HCT116 (cell line): ENCODE results near the gene SPAG6. TPM values are rescaled to one million over a fixed set of nuclear protein-coding genes. Genes with fewer than 3 reads are reported as not detected.

Experiments
- ATAC-seq: fragments of 200-7000 bp; cut with Tn5 transposase; 2 replicates; pipeline ENCODE4 v1.9.1; 2020; ENCODE audit warnings: mild to moderate bottlenecking, moderate library complexity
- BruUV-seq: library from RNA; stranded (reverse); fragments of 400-500 nt; replicated peaks from 2 replicates; lab custom pipeline; 2021; lab: Mats Ljungman, UMichigan
- CTCF ChIA-PET: fragments of 300-600 bp; sonication (Branson Sonifier 250); formaldehyde crosslinking; loops from one replicate; lab custom pipeline; 2021; ENCODE audit warnings: antibody characterized with exemption; lab: Charles Lee
- POLR2A ChIA-PET: fragments of 300-600, 350-600 bp; sonication (Branson Sonifier 250); formaldehyde crosslinking; loops from one replicate; lab custom pipeline; 2021; ENCODE audit warnings: antibody characterized with exemption; lab: Charles Lee
- RAD21 ChIA-PET, 2 experiments: fragments of 300-600 bp; sonication (Branson Sonifier 250); formaldehyde crosslinking; loops; one replicate each; lab custom pipeline; 2023; ENCODE audit warnings: low total read pairs in 2 of 2; ENCODE audit not compliant: uncharacterized antibody in 2 of 2, unreplicated experiment in 2 of 2, low non-redundant PET in 1 of 2; lab: Charles Lee
- DNase-seq: peaks from one replicate; pipeline ENCODE4 v3.0.0-alpha.2; 2010; ENCODE audit warnings: low read depth, low spot score
- H2AFZ ChIP-seq: fragments of 200-600 bp; shearing (Covaris generic), sonication (generic); 2 replicates; pipeline ENCODE4 v1.6.1; 2017; ENCODE audit warnings: low read depth, mixed run types, mixed read lengths, antibody characterized with exemption, low read length; ENCODE audit not compliant: poor library complexity, severe bottlenecking
- H3K27ac ChIP-seq: 2 replicates; pipeline ENCODE4 v1.5.1; 2012; ENCODE audit warnings: low read depth, low read length
- H3K27me3 ChIP-seq: fragments of 200-600 bp; sonication (generic); 2 replicates; pipeline ENCODE4 v1.6.1; 2016; ENCODE audit warnings: mixed run types, low read length, mixed read lengths; ENCODE audit not compliant: insufficient read depth
- H3K36me3 ChIP-seq, 2 experiments: fragments of 200-500 bp in 1 of 2; fragments of 200-600 bp in 1 of 2; sonication (Bioruptor generic) in 1 of 2; sonication (generic) in 1 of 2; 2 replicates each; pipeline versions ENCODE4 v1.5.1 to v1.6.1; 2014 to 2016; ENCODE audit warnings: low read length in 2 of 2, inconsistent platforms in 1 of 2, mixed read lengths in 1 of 2, mixed run types in 1 of 2; ENCODE audit not compliant: insufficient read depth in 2 of 2, control insufficient read depth in 1 of 2
- H3K4me1 ChIP-seq, 2 experiments: fragments of 200-600 bp in 1 of 2; sonication (generic) in 1 of 2; 2 replicates each; pipeline versions ENCODE4 v1.5.1 to v1.6.1; 2012 to 2017; ENCODE audit warnings: low read length in 2 of 2, inconsistent platforms in 1 of 2, mild to moderate bottlenecking in 1 of 2, mixed read lengths in 1 of 2, mixed run types in 1 of 2, moderate library complexity in 1 of 2; ENCODE audit not compliant: insufficient read depth in 2 of 2, control insufficient read depth in 1 of 2
- H3K4me2 ChIP-seq: fragments of 200-600 bp; sonication (generic); 2 replicates; pipeline ENCODE4 v1.6.1; 2017; ENCODE audit warnings: mixed run types, low read length, mixed read lengths
- H3K4me3 ChIP-seq, 2 experiments: fragments of 200-600 bp in 1 of 2; sonication (generic) in 1 of 2; replicated peaks in 1 of 2; 2 replicates each; pipeline ENCODE4 v1.5.1; 2011 to 2016; ENCODE audit warnings: low read length in 2 of 2, control low read depth in 1 of 2, low read depth in 1 of 2, mild to moderate bottlenecking in 1 of 2, mixed read lengths in 1 of 2, mixed run types in 1 of 2
- H3K79me2 ChIP-seq: fragments of 200-600 bp; sonication (generic); 2 replicates; pipeline ENCODE4 v1.6.1; 2017; ENCODE audit warnings: mild to moderate bottlenecking, mixed run types, low read length, moderate library complexity, mixed read lengths; ENCODE audit not compliant: insufficient read depth
- H3K9ac ChIP-seq: fragments of 200-600 bp; sonication (generic); 2 replicates; pipeline ENCODE4 v1.6.1; 2016; ENCODE audit warnings: low read length, mixed read lengths
- H3K9me2 ChIP-seq: fragments of 200-600 bp; sonication (generic), shearing (Covaris generic); 2 replicates; pipeline ENCODE4 v1.6.1; 2017; ENCODE audit warnings: mixed run types, mild to moderate bottlenecking, moderate library complexity; ENCODE audit not compliant: insufficient read depth
- H3K9me3 ChIP-seq, 2 experiments: fragments of 200-500 bp in 1 of 2; fragments of 200-600 bp in 1 of 2; sonication (Bioruptor generic) in 1 of 2; sonication (generic) in 1 of 2; 2 replicates each; pipeline ENCODE4 v1.6.1; 2014 to 2017; ENCODE audit warnings: low read length in 2 of 2, mixed read lengths in 2 of 2, inconsistent platforms in 1 of 2, low read depth in 1 of 2, mild to moderate bottlenecking in 1 of 2, mixed run types in 1 of 2, moderate library complexity in 1 of 2; ENCODE audit not compliant: control insufficient read depth in 1 of 2, insufficient read depth in 1 of 2
- H4K20me1 ChIP-seq: fragments of 200-600 bp; sonication (generic), shearing (Covaris generic); 2 replicates; pipeline ENCODE4 v1.6.1; 2017; ENCODE audit warnings: mixed run types, mild to moderate bottlenecking, moderate library complexity; ENCODE audit not compliant: insufficient read depth
- ATF3 ChIP-seq: IDR thresholded peaks from 2 replicates; pipeline ENCODE4 v1.6.1; 2012
- CBX3 ChIP-seq: IDR thresholded peaks from 2 replicates; pipeline ENCODE4 v1.6.1; 2012; ENCODE audit warnings: low read depth
- CEBPB ChIP-seq: IDR thresholded peaks from 2 replicates; pipeline ENCODE4 v1.6.1; 2012; ENCODE audit warnings: low read depth
- CTCF ChIP-seq, 3 experiments: fragments of 200-600 bp in 1 of 3; sonication (generic) in 1 of 3; IDR thresholded peaks in 2 of 3; conservative IDR thresholded peaks in 1 of 3; 2 replicates each; pipeline ENCODE4 v1.5.1; 2012 to 2017; ENCODE audit warnings: low read depth in 2 of 3, low read length in 2 of 3, antibody characterized with exemption in 1 of 3, borderline replicate concordance in 1 of 3, control low read depth in 1 of 3, mild to moderate bottlenecking in 1 of 3, mixed read lengths in 1 of 3, mixed run types in 1 of 3, moderate library complexity in 1 of 3; ENCODE audit not compliant: insufficient read depth in 1 of 3
- EGR1 ChIP-seq: IDR thresholded peaks from 2 replicates; pipeline ENCODE4 v1.6.1; 2012; ENCODE audit warnings: low read depth
- ELF1 ChIP-seq: IDR thresholded peaks from 2 replicates; pipeline ENCODE4 v1.6.1; 2012; ENCODE audit warnings: low read depth, borderline replicate concordance
- EZH2 ChIP-seq: fragments of 200-600 bp; sonication (generic); IDR thresholded peaks from 2 replicates; pipeline ENCODE4 v1.6.1; 2017; ENCODE audit warnings: antibody characterized with exemption, mixed run types
- EZH2phosphoT487 ChIP-seq: fragments of 200-600 bp; IDR thresholded peaks from 2 replicates; pipeline ENCODE4 v1.6.1; 2018; ENCODE audit warnings: antibody characterized with exemption, borderline replicate concordance
- FOSL1 ChIP-seq: IDR thresholded peaks from 2 replicates; pipeline ENCODE4 v1.6.1; 2012; ENCODE audit warnings: low read depth
- JUND ChIP-seq: IDR thresholded peaks from 2 replicates; pipeline ENCODE4 v1.6.1; 2012
- MAX ChIP-seq: IDR thresholded peaks from 2 replicates; pipeline ENCODE4 v1.6.1; 2012
- POLR2A ChIP-seq: IDR thresholded peaks from 2 replicates; pipeline ENCODE4 v1.7.0; 2011; ENCODE audit warnings: borderline replicate concordance; ENCODE audit not compliant: insufficient read depth, insufficient read length; ENCODE audit errors: extremely low read depth
- REST ChIP-seq: IDR thresholded peaks from 2 replicates; pipeline ENCODE4 v1.6.1; 2012; ENCODE audit warnings: low read depth
- SIN3A ChIP-seq: IDR thresholded peaks from 2 replicates; pipeline ENCODE4 v1.6.1; 2012; ENCODE audit warnings: low read depth
- SP1 ChIP-seq: IDR thresholded peaks from 2 replicates; pipeline ENCODE4 v1.6.1; 2012; ENCODE audit warnings: low read depth
- SRF ChIP-seq: IDR thresholded peaks from 2 replicates; pipeline ENCODE4 v1.6.1; 2012; ENCODE audit warnings: low read depth
- ZBTB33 ChIP-seq: IDR thresholded peaks from 2 replicates; pipeline ENCODE4 v1.6.1; 2011; ENCODE audit warnings: mild to moderate bottlenecking, low read length, moderate library complexity; ENCODE audit not compliant: insufficient replicate concordance; ENCODE audit errors: extremely low read depth
- ZNF274 ChIP-seq: fragments of 200-500 bp; sonication (Bioruptor generic); IDR thresholded peaks from 2 replicates; pipeline ENCODE4 v1.6.1; 2014; ENCODE audit warnings: mild to moderate bottlenecking, low read depth, low read length, inconsistent platforms
- intact Hi-C: fragments of 100-400 bp; cut with micrococcal nuclease; formaldehyde crosslinking; loops from 2 replicates; pipeline ENCODE4 v1.10.0; 2022
- total RNA-seq: library from RNA; stranded (reverse); gene quantifications from one replicate; pipeline ENCODE4 v1.2.1, GENCODE V29; 2021; ENCODE audit not compliant: unreplicated experiment

Gene SPAG6
- total RNA-seq, 1 experiment from 2014 or later = not detected

- DNase-seq = no peak
- no peaks in the 10 kb centered on the region for H3K36me3 ChIP-seq
- ChIA-PET RAD21 (no interaction called here), CTCF (no interaction called here), POLR2A (no interaction called here)
- H3K4me2 ChIP-seq = no peak overlapping the region
- H4K20me1 ChIP-seq = no peaks in the 10 kb centered on the region
- no peaks in the 10 kb centered on the region for H3K79me2 ChIP-seq
- BruUV-seq = no TSS peak
- H3K27ac ChIP-seq = no peak overlapping the region
- no peaks in the 10 kb centered on the region for H3K9me2 ChIP-seq
- intact Hi-C loops = no loop called here
- no peak overlapping the region for H3K9ac ChIP-seq
- H3K4me3 ChIP-seq = no peak overlapping the region
- H3K4me1 ChIP-seq = no peaks in the 10 kb centered on the region
- no peaks in the 10 kb centered on the region for H3K27me3 ChIP-seq
- H3K9me3 ChIP-seq = no peaks in the 10 kb centered on the region
- TF ChIP-seq ZNF274 = no peak
- TF ChIP-seq CTCF (IDR thresholded peaks at IDR 0.05 in 2 of 3, conservative IDR thresholded peaks at IDR 0.05 in 1 of 3; ENCODE audit: borderline replicate concordance in 1 of 3, insufficient read depth in 1 of 3, low read depth in 2 of 3, low read length in 2 of 3) = no peak
- TF ChIP-seq SRF = no peak
- no peak for TF ChIP-seq EZH2
- no peak for TF ChIP-seq EZH2phosphoT487
- TF ChIP-seq ATF3 = no peak
- no peak for TF ChIP-seq SP1
- no peak for TF ChIP-seq REST
- TF ChIP-seq POLR2A = no peak
- TF ChIP-seq SIN3A = no peak
- TF ChIP-seq MAX = no peak
- TF ChIP-seq CBX3 = no peak
- no peak for TF ChIP-seq EGR1
- TF ChIP-seq CEBPB = no peak
- no peak for TF ChIP-seq JUND
- no peak for TF ChIP-seq FOSL1
- no peak for TF ChIP-seq ZBTB33
- TF ChIP-seq ELF1 = no peak
- ATAC-seq = no peak
- no peak overlapping the region for H2AFZ ChIP-seq
These were observed 19.9 kb downstream of the SPAG6 start for GRCh38 chr10:22365233-22365632.
